ENCODE results near the gene RASAL1.

DNA sequence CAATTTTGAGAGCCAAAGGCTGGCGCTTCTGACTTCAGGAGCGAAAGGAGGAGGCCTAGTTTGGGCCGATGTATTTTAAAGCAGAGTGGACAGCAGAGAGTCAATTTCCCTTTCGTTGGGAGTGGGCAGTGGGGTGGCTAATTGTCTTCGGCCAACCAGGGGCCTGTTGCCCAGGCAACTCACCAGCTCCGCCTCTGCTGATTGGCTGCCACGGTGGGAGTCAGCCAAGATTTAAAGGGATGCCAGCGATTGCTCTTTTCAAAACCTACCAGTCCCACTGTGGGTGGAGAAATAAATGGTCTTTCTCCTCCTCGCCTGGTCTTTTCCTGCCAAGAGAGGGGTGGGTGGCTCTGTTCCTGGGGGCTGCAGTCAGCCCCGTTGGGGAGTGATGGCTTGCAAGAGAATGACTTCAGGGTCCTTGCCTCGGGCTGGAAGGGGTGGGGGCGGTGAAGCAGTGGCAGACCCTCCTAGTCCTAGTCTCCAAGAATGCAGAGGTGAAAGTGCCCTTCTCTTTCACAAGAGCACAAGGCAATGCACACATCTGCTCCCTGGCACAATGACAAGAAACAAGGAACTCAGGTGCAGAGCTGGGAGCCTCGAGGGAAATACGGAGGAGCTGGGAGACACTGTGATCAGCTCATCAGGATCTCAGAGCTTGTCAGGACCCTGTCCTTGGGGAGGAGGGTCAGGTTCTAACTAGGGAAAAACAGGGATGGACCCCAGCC is 37.7 kb downstream of the RASAL1 start:
- TF ChIP-seq, protein P1, sequence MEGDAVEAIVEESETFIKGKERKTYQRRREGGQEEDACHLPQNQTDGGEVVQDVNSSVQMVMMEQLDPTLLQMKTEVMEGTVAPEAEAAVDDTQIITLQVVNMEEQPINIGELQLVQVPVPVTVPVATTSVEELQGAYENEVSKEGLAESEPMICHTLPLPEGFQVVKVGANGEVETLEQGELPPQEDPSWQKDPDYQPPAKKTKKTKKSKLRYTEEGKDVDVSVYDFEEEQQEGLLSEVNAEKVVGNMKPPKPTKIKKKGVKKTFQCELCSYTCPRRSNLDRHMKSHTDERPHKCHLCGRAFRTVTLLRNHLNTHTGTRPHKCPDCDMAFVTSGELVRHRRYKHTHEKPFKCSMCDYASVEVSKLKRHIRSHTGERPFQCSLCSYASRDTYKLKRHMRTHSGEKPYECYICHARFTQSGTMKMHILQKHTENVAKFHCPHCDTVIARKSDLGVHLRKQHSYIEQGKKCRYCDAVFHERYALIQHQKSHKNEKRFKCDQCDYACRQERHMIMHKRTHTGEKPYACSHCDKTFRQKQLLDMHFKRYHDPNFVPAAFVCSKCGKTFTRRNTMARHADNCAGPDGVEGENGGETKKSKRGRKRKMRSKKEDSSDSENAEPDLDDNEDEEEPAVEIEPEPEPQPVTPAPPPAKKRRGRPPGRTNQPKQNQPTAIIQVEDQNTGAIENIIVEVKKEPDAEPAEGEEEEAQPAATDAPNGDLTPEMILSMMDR (IDR thresholded peaks at IDR 0.05): no peak
- TF ChIP-seq MYC (IDR thresholded peaks at IDR 0.05; ENCODE audit: borderline replicate concordance, low read length): no peak
- no peak for TF ChIP-seq POLR2A (IDR thresholded peaks at IDR 0.05; ENCODE audit: low read length)
- TF ChIP-seq CHD2 (IDR thresholded peaks at IDR 0.05; ENCODE audit: low read length, partially characterized antibody): no peak
- TF ChIP-seq CEBPB (IDR thresholded peaks at IDR 0.05): no peak
- TF ChIP-seq, protein P2, sequence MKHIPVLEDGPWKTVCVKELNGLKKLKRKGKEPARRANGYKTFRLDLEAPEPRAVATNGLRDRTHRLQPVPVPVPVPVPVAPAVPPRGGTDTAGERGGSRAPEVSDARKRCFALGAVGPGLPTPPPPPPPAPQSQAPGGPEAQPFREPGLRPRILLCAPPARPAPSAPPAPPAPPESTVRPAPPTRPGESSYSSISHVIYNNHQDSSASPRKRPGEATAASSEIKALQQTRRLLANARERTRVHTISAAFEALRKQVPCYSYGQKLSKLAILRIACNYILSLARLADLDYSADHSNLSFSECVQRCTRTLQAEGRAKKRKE (CRISPR knock-in tag; IDR thresholded peaks at IDR 0.05; ENCODE audit: low read depth): no peak
- TF ChIP-seq RAD21 (conservative IDR thresholded peaks at IDR 0.05 in 1 of 2, IDR thresholded peaks at IDR 0.05 in 1 of 2): no peak
- TF ChIP-seq EP300 (IDR thresholded peaks at IDR 0.05): no peak
- TF ChIP-seq POLR2AphosphoS2 (conservative IDR thresholded peaks at IDR 0.05; ENCODE audit: low read length): no peak
- no peak for TF ChIP-seq NPAS2 (CRISPR knock-in tag; IDR thresholded peaks at IDR 0.05; ENCODE audit: borderline replicate concordance)
- TF ChIP-seq, protein P3, sequence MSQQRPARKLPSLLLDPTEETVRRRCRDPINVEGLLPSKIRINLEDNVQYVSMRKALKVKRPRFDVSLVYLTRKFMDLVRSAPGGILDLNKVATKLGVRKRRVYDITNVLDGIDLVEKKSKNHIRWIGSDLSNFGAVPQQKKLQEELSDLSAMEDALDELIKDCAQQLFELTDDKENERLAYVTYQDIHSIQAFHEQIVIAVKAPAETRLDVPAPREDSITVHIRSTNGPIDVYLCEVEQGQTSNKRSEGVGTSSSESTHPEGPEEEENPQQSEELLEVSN (IDR thresholded peaks at IDR 0.05; ENCODE audit: borderline replicate concordance, low read depth): no peak
- TF ChIP-seq, protein P4, sequence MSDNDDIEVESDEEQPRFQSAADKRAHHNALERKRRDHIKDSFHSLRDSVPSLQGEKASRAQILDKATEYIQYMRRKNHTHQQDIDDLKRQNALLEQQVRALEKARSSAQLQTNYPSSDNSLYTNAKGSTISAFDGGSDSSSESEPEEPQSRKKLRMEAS (IDR thresholded peaks at IDR 0.05): no peak
- TF ChIP-seq TP53 (CRISPR knock-in tag; IDR thresholded peaks at IDR 0.05): no peak
- TF ChIP-seq SMC3 (IDR thresholded peaks at IDR 0.05): no peak
